Measurements from ENCODE around the gene TRABD2B.

- TF ChIP-seq CTCF (IDR thresholded peaks at IDR 0.05) (no peak), POLR2A (IDR thresholded peaks at IDR 0.05) (no peak)
Observed at GRCh38 chr1:47911892-47912291, 85.3 kb downstream of the TRABD2B start.

Data from body of pancreas (tissue), 4 donors.